WTC11 (cell line): ENCODE results near the gene LIMA1. TPM values are rescaled to one million over a fixed set of nuclear protein-coding genes. Genes with fewer than 3 reads are reported as not detected.
"Not testable (repeated sequence)": the region's sequence is repeated elsewhere in the genome, so short reads cannot be mapped to it uniquely, and the experiment has no call there.

ENCODE experiments used
- ATAC-seq: fragments of 200-7000 bp; cut with Tn5 transposase; 2 replicates; pipeline ENCODE4 v1.10.0; 2021; ENCODE audit warnings: mild to moderate bottlenecking, moderate library complexity
- CTCF ChIA-PET: fragments of 300-600 bp; sonication (Branson Sonifier 250); formaldehyde crosslinking; loops from one replicate; lab custom pipeline; 2021; ENCODE audit warnings: antibody characterized with exemption; lab: Charles Lee
- POLR2A ChIA-PET: fragments of 350-600 bp; sonication (Branson Sonifier 250); formaldehyde crosslinking; loops from one replicate; lab custom pipeline; 2021; ENCODE audit warnings: antibody characterized with exemption; lab: Charles Lee
- DNase-seq: peaks from one replicate; pipeline ENCODE4 v3.0.0; 2021; ENCODE audit warnings: low spot score
- H3K27ac Mint-ChIP-seq: 2 replicates; pipeline ENCODE4 v1.8.0; 2021; ENCODE audit warnings: mixed read lengths
- H3K27me3 Mint-ChIP-seq: 2 replicates; pipeline ENCODE4 v1.8.0; 2021; ENCODE audit warnings: low read depth, mild to moderate bottlenecking, moderate library complexity, mixed read lengths
- H3K36me3 Mint-ChIP-seq: 2 replicates; pipeline ENCODE4 v1.8.0; 2021; ENCODE audit warnings: mixed read lengths
- H3K4me1 Mint-ChIP-seq: 2 replicates; pipeline ENCODE4 v1.8.0; 2022; ENCODE audit warnings: mixed read lengths
- H3K4me3 Mint-ChIP-seq: 2 replicates; pipeline ENCODE4 v1.8.0; 2021; ENCODE audit warnings: mild to moderate bottlenecking, moderate library complexity, mixed read lengths
- H3K9me3 Mint-ChIP-seq: 2 replicates; pipeline ENCODE4 v1.8.0; 2021; ENCODE audit warnings: mixed read lengths
- CREB1 ChIP-seq: sonication (generic); formaldehyde crosslinking; IDR thresholded peaks from 2 replicates; pipeline ENCODE4 v1.8.0; 2023; ENCODE audit warnings: mild to moderate bottlenecking, missing genetic modification reagents
- FOXJ3 ChIP-seq: sonication (generic); formaldehyde crosslinking; IDR thresholded peaks from 2 replicates; pipeline ENCODE4 v1.9.0; 2021; ENCODE audit warnings: missing genetic modification reagents, mild to moderate bottlenecking, borderline replicate concordance
- FOXK1 ChIP-seq: sonication (generic); formaldehyde crosslinking; IDR thresholded peaks from 2 replicates; pipeline ENCODE4 v1.8.0; 2022; ENCODE audit warnings: mild to moderate bottlenecking, moderate library complexity, missing genetic modification reagents
- FOXP1 ChIP-seq: sonication (generic); formaldehyde crosslinking; IDR thresholded peaks from 2 replicates; pipeline ENCODE4 v1.8.0; 2022; ENCODE audit warnings: missing genetic modification reagents, mild to moderate bottlenecking, moderate library complexity, borderline replicate concordance
- GABPB1 ChIP-seq: sonication (generic); formaldehyde crosslinking; IDR thresholded peaks from 2 replicates; pipeline ENCODE4 v1.8.1; 2023; ENCODE audit warnings: mild to moderate bottlenecking, missing genetic modification reagents
- IRF2 ChIP-seq: sonication (generic); formaldehyde crosslinking; IDR thresholded peaks from 2 replicates; pipeline ENCODE4 v1.8.0; 2022; ENCODE audit warnings: low read depth, missing genetic modification reagents, borderline replicate concordance
- JAZF1 ChIP-seq: fragments of 250-450 bp; sonication (Bioruptor Pico); IDR thresholded peaks from 2 replicates; pipeline ENCODE4 v1.9.0; 2021; ENCODE audit warnings: moderate library complexity, mild to moderate bottlenecking, inconsistent platforms
- KAT7 ChIP-seq: sonication (generic); formaldehyde crosslinking; IDR thresholded peaks from 2 replicates; pipeline ENCODE4 v1.8.1; 2023; ENCODE audit warnings: missing genetic modification reagents, mild to moderate bottlenecking, borderline replicate concordance
- NFATC4 ChIP-seq: fragments of 250-450 bp; sonication (Bioruptor Pico); IDR thresholded peaks from 2 replicates; pipeline ENCODE4 v1.9.0; 2021; ENCODE audit warnings: mild to moderate bottlenecking
- SMAD3 ChIP-seq: sonication (generic); formaldehyde crosslinking; IDR thresholded peaks from 2 replicates; pipeline ENCODE4 v1.8.0; 2022; ENCODE audit warnings: missing genetic modification reagents, mild to moderate bottlenecking, borderline replicate concordance
- SMAD4 ChIP-seq: sonication (generic); formaldehyde crosslinking; IDR thresholded peaks from 2 replicates; pipeline ENCODE4 v1.8.0; 2022; ENCODE audit warnings: mild to moderate bottlenecking, missing genetic modification reagents
- ZBTB21 ChIP-seq: sonication (generic); formaldehyde crosslinking; IDR thresholded peaks from 2 replicates; pipeline ENCODE4 v1.8.1; 2023; ENCODE audit warnings: mild to moderate bottlenecking, missing genetic modification reagents, borderline replicate concordance
- ZNF219 ChIP-seq: sonication (generic); formaldehyde crosslinking; IDR thresholded peaks from 2 replicates; pipeline ENCODE4 v1.8.0; 2023; ENCODE audit warnings: missing genetic modification reagents, mild to moderate bottlenecking, borderline replicate concordance
- ZNF396 ChIP-seq: fragments of 250-450 bp; sonication (Bioruptor Pico); IDR thresholded peaks from 2 replicates; pipeline ENCODE4 v1.8.0; 2021; ENCODE audit warnings: mild to moderate bottlenecking, moderate library complexity, borderline replicate concordance
- total RNA-seq: library from RNA; stranded (reverse); gene quantifications from 3 replicates; pipeline ENCODE4 v1.2.3, GENCODE V29; 2021
- TF ChIP-seq, protein P1 (sequence below): sonication (generic); formaldehyde crosslinking; conservative IDR thresholded peaks from 2 replicates; pipeline ENCODE4 v1.8.1; 2022; ENCODE audit warnings: mild to moderate bottlenecking, missing genetic modification reagents
- TF ChIP-seq, protein P2 (sequence below): sonication (generic); formaldehyde crosslinking; IDR thresholded peaks from 2 replicates; pipeline ENCODE4 v1.8.1; 2023; ENCODE audit warnings: mild to moderate bottlenecking, missing genetic modification reagents
- TF ChIP-seq, protein P3 (sequence below): sonication (generic); formaldehyde crosslinking; IDR thresholded peaks from 2 replicates; pipeline ENCODE4 v1.8.1; 2022; ENCODE audit warnings: mild to moderate bottlenecking, moderate library complexity, missing genetic modification reagents
- TF ChIP-seq, protein P4 (sequence below): sonication (generic); formaldehyde crosslinking; IDR thresholded peaks from 2 replicates; pipeline ENCODE4 v1.8.0; 2023; ENCODE audit warnings: missing genetic modification reagents
- TF ChIP-seq, protein P5 (sequence below): sonication (generic); formaldehyde crosslinking; conservative IDR thresholded peaks from 2 replicates; pipeline ENCODE4 v1.8.1; 2023; ENCODE audit warnings: mild to moderate bottlenecking, low read depth, missing genetic modification reagents, moderate library complexity
- TF ChIP-seq, protein P6 (sequence below): sonication (generic); formaldehyde crosslinking; IDR thresholded peaks from 2 replicates; pipeline ENCODE4 v1.8.1; 2022; ENCODE audit warnings: missing genetic modification reagents, borderline replicate concordance

The LIMA1 gene
- total RNA-seq, 1 experiment from 2014 or later: 41.2 TPM

DNA sequence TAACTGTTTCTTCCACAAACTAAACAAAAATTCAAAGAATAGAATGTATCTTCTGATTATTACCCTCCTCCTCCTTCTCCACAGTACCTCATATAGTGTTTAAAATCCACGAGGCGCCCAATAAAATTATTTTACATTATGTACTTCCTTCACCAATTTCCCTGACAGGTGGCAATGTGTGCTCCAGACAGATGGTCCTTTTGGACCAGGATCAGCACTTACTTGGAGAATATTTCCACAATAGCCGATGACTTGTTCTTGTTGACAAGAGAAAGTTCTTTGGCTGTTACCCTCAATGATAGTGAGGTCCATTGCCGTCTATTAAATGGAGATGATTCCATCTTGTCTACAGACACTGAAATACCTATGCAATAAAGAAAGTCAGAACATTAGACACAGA is 34.9 kb downstream of the LIMA1 start:
- H3K4me3 Mint-ChIP-seq: no peak overlapping the region
- H3K27me3 Mint-ChIP-seq: no peaks in the 10 kb centered on the region
- no peaks in the 10 kb centered on the region for H3K36me3 Mint-ChIP-seq
- CTCF ChIA-PET: no interaction called here
- no peak for TF ChIP-seq JAZF1 (CRISPR knock-in tag)
- TF ChIP-seq, protein P1, sequence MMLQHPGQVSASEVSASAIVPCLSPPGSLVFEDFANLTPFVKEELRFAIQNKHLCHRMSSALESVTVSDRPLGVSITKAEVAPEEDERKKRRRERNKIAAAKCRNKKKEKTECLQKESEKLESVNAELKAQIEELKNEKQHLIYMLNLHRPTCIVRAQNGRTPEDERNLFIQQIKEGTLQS (CRISPR knock-in tag): no peak
- TF ChIP-seq ZNF219 (CRISPR knock-in tag): no peak
- TF ChIP-seq, protein P2, sequence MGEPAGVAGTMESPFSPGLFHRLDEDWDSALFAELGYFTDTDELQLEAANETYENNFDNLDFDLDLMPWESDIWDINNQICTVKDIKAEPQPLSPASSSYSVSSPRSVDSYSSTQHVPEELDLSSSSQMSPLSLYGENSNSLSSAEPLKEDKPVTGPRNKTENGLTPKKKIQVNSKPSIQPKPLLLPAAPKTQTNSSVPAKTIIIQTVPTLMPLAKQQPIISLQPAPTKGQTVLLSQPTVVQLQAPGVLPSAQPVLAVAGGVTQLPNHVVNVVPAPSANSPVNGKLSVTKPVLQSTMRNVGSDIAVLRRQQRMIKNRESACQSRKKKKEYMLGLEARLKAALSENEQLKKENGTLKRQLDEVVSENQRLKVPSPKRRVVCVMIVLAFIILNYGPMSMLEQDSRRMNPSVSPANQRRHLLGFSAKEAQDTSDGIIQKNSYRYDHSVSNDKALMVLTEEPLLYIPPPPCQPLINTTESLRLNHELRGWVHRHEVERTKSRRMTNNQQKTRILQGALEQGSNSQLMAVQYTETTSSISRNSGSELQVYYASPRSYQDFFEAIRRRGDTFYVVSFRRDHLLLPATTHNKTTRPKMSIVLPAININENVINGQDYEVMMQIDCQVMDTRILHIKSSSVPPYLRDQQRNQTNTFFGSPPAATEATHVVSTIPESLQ (CRISPR knock-in tag): no peak
- TF ChIP-seq, protein P3, sequence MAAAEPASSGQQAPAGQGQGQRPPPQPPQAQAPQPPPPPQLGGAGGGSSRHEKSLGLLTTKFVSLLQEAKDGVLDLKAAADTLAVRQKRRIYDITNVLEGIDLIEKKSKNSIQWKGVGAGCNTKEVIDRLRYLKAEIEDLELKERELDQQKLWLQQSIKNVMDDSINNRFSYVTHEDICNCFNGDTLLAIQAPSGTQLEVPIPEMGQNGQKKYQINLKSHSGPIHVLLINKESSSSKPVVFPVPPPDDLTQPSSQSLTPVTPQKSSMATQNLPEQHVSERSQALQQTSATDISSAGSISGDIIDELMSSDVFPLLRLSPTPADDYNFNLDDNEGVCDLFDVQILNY (CRISPR knock-in tag): no peak
- TF ChIP-seq GABPB1 (CRISPR knock-in tag): no peak
- TF ChIP-seq, protein P4, sequence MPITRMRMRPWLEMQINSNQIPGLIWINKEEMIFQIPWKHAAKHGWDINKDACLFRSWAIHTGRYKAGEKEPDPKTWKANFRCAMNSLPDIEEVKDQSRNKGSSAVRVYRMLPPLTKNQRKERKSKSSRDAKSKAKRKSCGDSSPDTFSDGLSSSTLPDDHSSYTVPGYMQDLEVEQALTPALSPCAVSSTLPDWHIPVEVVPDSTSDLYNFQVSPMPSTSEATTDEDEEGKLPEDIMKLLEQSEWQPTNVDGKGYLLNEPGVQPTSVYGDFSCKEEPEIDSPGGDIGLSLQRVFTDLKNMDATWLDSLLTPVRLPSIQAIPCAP (CRISPR knock-in tag): no peak
- TF ChIP-seq SMAD4 (CRISPR knock-in tag): no peak
- no peak for TF ChIP-seq ZBTB21
- TF ChIP-seq FOXP1 (CRISPR knock-in tag): no peak
- no peak for TF ChIP-seq ZNF396
- TF ChIP-seq FOXK1: no peak
- no peak for TF ChIP-seq CREB1 (CRISPR knock-in tag)
- POLR2A ChIA-PET: no interaction called here
- DNase-seq (no peak), ATAC-seq (no peak)
- peaks cover 6% of the 10 kb centered on the region for H3K4me1 Mint-ChIP-seq
- H3K27ac Mint-ChIP-seq: no peak overlapping the region
- no peaks in the 10 kb centered on the region for H3K9me3 Mint-ChIP-seq

DNA sequence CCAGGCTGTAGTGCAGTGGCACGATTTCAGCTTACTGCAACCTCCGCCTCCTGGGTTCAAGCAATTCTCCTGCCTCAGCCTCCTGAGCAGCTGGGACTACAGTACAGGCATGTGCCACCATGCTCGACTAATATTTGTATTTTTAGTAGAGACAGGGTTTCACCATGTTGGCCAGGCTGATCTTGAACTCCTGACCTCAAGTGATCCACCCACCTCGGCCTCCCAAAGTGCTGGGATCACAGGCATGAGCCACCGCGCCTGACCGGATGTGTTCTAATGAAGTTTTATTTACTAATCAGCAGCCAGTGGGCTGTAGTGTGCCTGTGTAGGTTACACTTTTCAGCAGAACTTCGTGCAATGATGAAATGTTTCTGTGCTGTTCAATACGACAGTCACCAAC is 35.7 kb downstream of the LIMA1 start:
- ATAC-seq, H3K27me3 Mint-ChIP-seq, H3K4me3 Mint-ChIP-seq, H3K4me1 Mint-ChIP-seq, H3K27ac Mint-ChIP-seq, H3K36me3 Mint-ChIP-seq, DNase-seq, POLR2A ChIA-PET, H3K9me3 Mint-ChIP-seq: not testable (repeated sequence)
- TF ChIP-seq GABPB1 (CRISPR knock-in tag): peak; percentile 49
- CTCF ChIA-PET: interaction anchor here (1.3 kb wide), 1 partner anchor 67 kb away, joined by 5 read pairs; no protein-coding TSS in a partner anchor

DNA sequence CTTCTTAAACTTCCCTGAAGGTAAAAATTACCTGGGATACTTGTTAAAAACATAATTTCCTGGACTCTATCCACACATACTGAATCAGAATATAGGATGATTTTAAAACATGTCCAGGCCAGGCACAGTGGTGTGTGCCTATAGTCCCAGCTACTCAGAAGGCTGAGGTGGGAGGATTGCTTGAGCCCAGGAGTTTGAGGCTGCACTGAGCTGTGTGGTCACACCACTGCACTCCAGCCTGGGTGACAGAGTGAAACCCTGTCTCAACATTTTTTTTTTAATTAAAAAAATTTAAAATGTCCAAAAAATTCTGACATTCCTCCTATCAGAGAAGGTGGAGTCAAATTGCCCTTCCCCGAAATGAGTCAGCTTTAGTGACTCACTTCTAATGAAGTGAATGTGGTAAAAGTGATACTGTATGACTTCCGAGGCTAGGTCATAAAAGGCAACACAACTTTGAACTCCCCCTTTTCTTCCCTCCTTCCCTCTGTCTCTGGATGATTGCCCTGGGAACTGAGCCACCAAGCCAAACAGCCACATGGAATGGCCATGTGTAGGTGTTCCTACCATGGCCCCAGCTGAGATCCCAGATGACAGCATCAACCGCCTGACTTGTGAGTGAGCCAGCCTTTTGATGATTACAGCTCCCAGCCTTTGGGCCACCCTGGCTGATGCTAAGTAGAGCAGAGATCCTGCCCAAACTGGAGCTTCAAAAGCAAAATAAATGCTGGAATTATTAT is 36.3 kb downstream of the LIMA1 start:
- no peak overlapping the region for H3K4me3 Mint-ChIP-seq
- no peak for DNase-seq
- no peak for TF ChIP-seq SMAD3 (CRISPR knock-in tag)
- no peak for TF ChIP-seq NFATC4 (CRISPR knock-in tag)
- TF ChIP-seq, protein P5, sequence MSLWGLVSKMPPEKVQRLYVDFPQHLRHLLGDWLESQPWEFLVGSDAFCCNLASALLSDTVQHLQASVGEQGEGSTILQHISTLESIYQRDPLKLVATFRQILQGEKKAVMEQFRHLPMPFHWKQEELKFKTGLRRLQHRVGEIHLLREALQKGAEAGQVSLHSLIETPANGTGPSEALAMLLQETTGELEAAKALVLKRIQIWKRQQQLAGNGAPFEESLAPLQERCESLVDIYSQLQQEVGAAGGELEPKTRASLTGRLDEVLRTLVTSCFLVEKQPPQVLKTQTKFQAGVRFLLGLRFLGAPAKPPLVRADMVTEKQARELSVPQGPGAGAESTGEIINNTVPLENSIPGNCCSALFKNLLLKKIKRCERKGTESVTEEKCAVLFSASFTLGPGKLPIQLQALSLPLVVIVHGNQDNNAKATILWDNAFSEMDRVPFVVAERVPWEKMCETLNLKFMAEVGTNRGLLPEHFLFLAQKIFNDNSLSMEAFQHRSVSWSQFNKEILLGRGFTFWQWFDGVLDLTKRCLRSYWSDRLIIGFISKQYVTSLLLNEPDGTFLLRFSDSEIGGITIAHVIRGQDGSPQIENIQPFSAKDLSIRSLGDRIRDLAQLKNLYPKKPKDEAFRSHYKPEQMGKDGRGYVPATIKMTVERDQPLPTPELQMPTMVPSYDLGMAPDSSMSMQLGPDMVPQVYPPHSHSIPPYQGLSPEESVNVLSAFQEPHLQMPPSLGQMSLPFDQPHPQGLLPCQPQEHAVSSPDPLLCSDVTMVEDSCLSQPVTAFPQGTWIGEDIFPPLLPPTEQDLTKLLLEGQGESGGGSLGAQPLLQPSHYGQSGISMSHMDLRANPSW (CRISPR knock-in tag): no peak
- TF ChIP-seq IRF2 (CRISPR knock-in tag): no peak
- TF ChIP-seq FOXJ3 (CRISPR knock-in tag): no peak
- no peak for TF ChIP-seq KAT7 (CRISPR knock-in tag)
- TF ChIP-seq, protein P3 (CRISPR knock-in tag): no peak
- TF ChIP-seq, protein P6, sequence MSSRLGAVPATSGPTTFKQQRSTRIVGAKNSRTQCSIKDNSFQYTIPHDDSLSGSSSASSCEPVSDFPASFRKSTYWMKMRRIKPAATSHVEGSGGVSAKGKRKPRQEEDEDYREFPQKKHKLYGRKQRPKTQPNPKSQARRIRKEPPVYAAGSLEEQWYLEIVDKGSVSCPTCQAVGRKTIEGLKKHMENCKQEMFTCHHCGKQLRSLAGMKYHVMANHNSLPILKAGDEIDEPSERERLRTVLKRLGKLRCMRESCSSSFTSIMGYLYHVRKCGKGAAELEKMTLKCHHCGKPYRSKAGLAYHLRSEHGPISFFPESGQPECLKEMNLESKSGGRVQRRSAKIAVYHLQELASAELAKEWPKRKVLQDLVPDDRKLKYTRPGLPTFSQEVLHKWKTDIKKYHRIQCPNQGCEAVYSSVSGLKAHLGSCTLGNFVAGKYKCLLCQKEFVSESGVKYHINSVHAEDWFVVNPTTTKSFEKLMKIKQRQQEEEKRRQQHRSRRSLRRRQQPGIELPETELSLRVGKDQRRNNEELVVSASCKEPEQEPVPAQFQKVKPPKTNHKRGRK (CRISPR knock-in tag): no peak

More for the DNA sequence above, 36.3 kb downstream of the LIMA1 start:
- Mint-ChIP-seq H3K9me3 (no peaks in the 10 kb centered on the region), H3K4me1 (peaks cover 6% of the 10 kb centered on the region), H3K27ac (peak overlapping the region; percentile 69; the same call in 1 of the 2 replicates), H3K36me3 (no peaks in the 10 kb centered on the region), H3K27me3 (no peaks in the 10 kb centered on the region)
- ChIA-PET POLR2A (no interaction called here), CTCF (interaction anchor here (1.3 kb wide), 1 partner anchor 67 kb away, joined by 5 read pairs; no protein-coding TSS in a partner anchor)
- no peak for ATAC-seq
